Neuronal stem cell (in vitro differentiated cells): Measurements from ENCODE around the gene FBXO42.

Source experiments
- DNase-seq: peaks from one replicate; pipeline ENCODE4 v3.0.0-alpha.2; 2013; ENCODE audit warnings: low spot score
- H2AFZ ChIP-seq: one replicate; pipeline ENCODE4 v1.6.1; 2013; ENCODE audit warnings: mild to moderate bottlenecking, low read length, inconsistent platforms
- H2AK5ac ChIP-seq: 2 replicates; pipeline ENCODE4 v1.6.1; 2013; ENCODE audit warnings: low read depth, mild to moderate bottlenecking, inconsistent platforms, low read length, moderate library complexity, mixed read lengths
- H2BK120ac ChIP-seq: 2 replicates; pipeline ENCODE4 v1.6.1; 2013; ENCODE audit warnings: low read depth, mild to moderate bottlenecking, inconsistent platforms, low read length, moderate library complexity, mixed read lengths
- H2BK12ac ChIP-seq: one replicate; pipeline ENCODE4 v1.6.1; 2013; ENCODE audit warnings: low read length, inconsistent platforms
- H2BK15ac ChIP-seq: 2 replicates; pipeline ENCODE4 v1.6.1; 2013; ENCODE audit warnings: mild to moderate bottlenecking, low read length, inconsistent platforms, mixed read lengths
- H2BK5ac ChIP-seq: one replicate; pipeline ENCODE4 v1.6.1; 2013; ENCODE audit warnings: inconsistent platforms, mild to moderate bottlenecking, low read length, moderate library complexity
- H3K14ac ChIP-seq: one replicate; pipeline ENCODE4 v1.6.1; 2013; ENCODE audit warnings: low read length, inconsistent platforms
- H3K18ac ChIP-seq: 2 replicates; pipeline ENCODE4 v1.6.1; 2013; ENCODE audit warnings: low read length, inconsistent platforms
- H3K23ac ChIP-seq: 2 replicates; pipeline ENCODE4 v1.6.1; 2013; ENCODE audit warnings: low read depth, mild to moderate bottlenecking, mixed read lengths, low read length, inconsistent platforms; ENCODE audit not compliant: poor library complexity
- H3K27ac ChIP-seq: replicated peaks from 3 replicates; pipeline ENCODE4 v1.5.1; 2013; ENCODE audit warnings: low read length, inconsistent platforms
- H3K27me3 ChIP-seq, 3 experiments: 2 replicates each; pipeline ENCODE4 v1.6.1; 2013; ENCODE audit warnings: low read length in 3 of 3, mild to moderate bottlenecking in 2 of 3, inconsistent platforms in 1 of 3, low read depth in 1 of 3, mixed read lengths in 1 of 3, moderate library complexity in 1 of 3; ENCODE audit not compliant: control insufficient read depth in 3 of 3, insufficient read depth in 3 of 3
- H3K36me3 ChIP-seq, 2 donors: replicated peaks in 1 of 2; 2 replicates each; pipeline ENCODE4 v1.6.1; 2013; ENCODE audit warnings: low read length in 2 of 2; ENCODE audit not compliant: control insufficient read depth in 2 of 2, insufficient read depth in 2 of 2
- H3K4ac ChIP-seq: 2 replicates; pipeline ENCODE4 v1.6.1; 2013; ENCODE audit warnings: inconsistent platforms, mild to moderate bottlenecking, low read length, moderate library complexity
- H3K4me1 ChIP-seq, 2 donors: 1 replicate in 1 of 2; 2 replicates in 1 of 2; pipeline ENCODE4 v1.6.1; 2013; ENCODE audit warnings: low read length in 2 of 2, low read depth in 1 of 2; ENCODE audit not compliant: control insufficient read depth in 2 of 2, insufficient read depth in 1 of 2
- H3K4me2 ChIP-seq: one replicate; pipeline ENCODE4 v1.6.1; 2013; ENCODE audit warnings: mild to moderate bottlenecking, low read length, inconsistent platforms; ENCODE audit not compliant: insufficient read depth, poor library complexity, severe bottlenecking
- H3K4me3 ChIP-seq, 2 donors: 2 replicates each; pipeline ENCODE4 v1.5.1; 2013; ENCODE audit warnings: low read length in 2 of 2, mild to moderate bottlenecking in 2 of 2, inconsistent platforms in 1 of 2, moderate library complexity in 1 of 2
- H3K79me1 ChIP-seq: one replicate; pipeline ENCODE4 v1.6.1; 2013; ENCODE audit warnings: low read depth, mild to moderate bottlenecking, inconsistent platforms, low read length, moderate library complexity
- H3K9ac ChIP-seq: one replicate; pipeline ENCODE4 v1.6.1; 2013; ENCODE audit warnings: mild to moderate bottlenecking, low read depth, low read length, inconsistent platforms; ENCODE audit not compliant: poor library complexity
- H3K9me3 ChIP-seq, 2 donors: replicated peaks in 1 of 2; 2 replicates each; pipeline versions ENCODE3 to v1.6.1; 2013; ENCODE audit warnings: low read length in 2 of 2, mild to moderate bottlenecking in 2 of 2, inconsistent platforms in 1 of 2, low read depth in 1 of 2, mixed read lengths in 1 of 2, moderate library complexity in 1 of 2; ENCODE audit not compliant: control insufficient read depth in 2 of 2, insufficient read depth in 1 of 2
- H4K8ac ChIP-seq: one replicate; pipeline ENCODE4 v1.6.1; 2013; ENCODE audit warnings: low read depth, mild to moderate bottlenecking, inconsistent platforms, low read length, moderate library complexity
- H4K91ac ChIP-seq: one replicate; pipeline ENCODE4 v1.6.1; 2013; ENCODE audit warnings: low read length, low read depth, mild to moderate bottlenecking, inconsistent platforms; ENCODE audit not compliant: poor library complexity
- WGBS, 2 donors: extraction: QIAGEN DNeasy Blood & Tissue Kit; methylation state at CpG; one replicate each; pipeline ENCODE4 v1.1.7; 2013; ENCODE audit warnings: missing lambda C conversion rate in 2 of 2, mixed read lengths in 1 of 2; ENCODE audit not compliant: insufficient read length in 2 of 2, insufficient replicate concordance in 1 of 2; ENCODE audit errors: extremely low coverage in 2 of 2; 5-methylcytosine and 5-hydroxymethylcytosine counted together

Gene FBXO42

DNA sequence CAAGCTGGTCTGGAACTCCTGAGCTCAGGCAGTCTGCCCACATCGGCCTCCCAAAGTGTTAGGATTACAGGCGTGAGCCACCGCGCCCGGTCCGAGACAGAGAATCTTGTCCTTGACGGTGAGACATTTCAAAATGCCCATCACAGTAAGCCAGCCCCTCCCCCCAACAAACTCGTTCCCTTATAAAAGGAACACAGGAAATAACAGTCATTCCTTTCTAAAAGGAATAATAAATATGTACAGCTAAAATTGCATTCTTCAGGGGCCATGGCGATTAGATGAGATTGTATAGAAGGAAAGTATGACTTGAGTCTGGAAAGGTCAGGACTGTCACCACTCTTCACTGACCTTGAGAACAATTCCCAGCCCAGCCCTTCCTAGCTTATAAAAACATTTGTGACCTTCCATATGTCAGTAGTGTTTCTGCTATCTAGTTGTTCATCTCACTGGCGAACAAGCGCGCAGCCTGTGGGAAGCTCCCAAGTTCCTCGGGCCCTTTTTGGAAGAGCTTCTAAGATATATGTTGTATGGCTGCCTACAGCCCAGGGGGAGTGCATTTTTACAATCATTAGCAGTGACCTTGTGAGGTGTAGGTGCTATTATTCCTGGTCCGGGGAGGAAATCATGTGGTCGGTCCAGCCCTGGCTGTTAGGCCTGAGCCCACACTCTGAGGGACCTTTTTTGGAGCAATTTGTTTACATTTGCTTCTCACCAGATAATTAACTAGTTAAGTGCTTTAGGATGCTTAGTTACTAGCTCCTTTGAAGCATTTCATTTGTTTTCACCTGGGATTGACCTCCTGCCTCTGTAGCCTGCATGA, 23.5 kb upstream of the FBXO42 start:
- no peak for DNase-seq
- Histone ChIP-seq H3K27me3 (no peaks in the 10 kb centered on the region), H2BK5ac (no peak overlapping the region), H3K4me2 (no peak overlapping the region), H3K36me3 (peaks cover 2 to 26% of the 10 kb centered on the region in 2 donors), H3K4ac (no peak overlapping the region), H3K79me1 (peaks cover 12% of the 10 kb centered on the region), H3K27ac (no peak overlapping the region), H2BK15ac (no peak overlapping the region), H2AFZ (no peak overlapping the region), H2BK12ac (no peak overlapping the region), H3K4me3 (no peak overlapping the region), H3K23ac (no peak overlapping the region), H2BK120ac (no peak overlapping the region), H2AK5ac (no peak overlapping the region), H3K18ac (no peak overlapping the region), H3K9ac (no peak overlapping the region), H3K9me3 (no peaks in the 10 kb centered on the region), H3K14ac (no peak overlapping the region), H4K8ac (no peak overlapping the region), H3K4me1 (peaks cover 7 to 11% of the 10 kb centered on the region in 2 donors), H4K91ac (no peak overlapping the region)
- WGBS, 2 donors = no CpG with 5 or more reads among the region's 15 CpGs

DNA sequence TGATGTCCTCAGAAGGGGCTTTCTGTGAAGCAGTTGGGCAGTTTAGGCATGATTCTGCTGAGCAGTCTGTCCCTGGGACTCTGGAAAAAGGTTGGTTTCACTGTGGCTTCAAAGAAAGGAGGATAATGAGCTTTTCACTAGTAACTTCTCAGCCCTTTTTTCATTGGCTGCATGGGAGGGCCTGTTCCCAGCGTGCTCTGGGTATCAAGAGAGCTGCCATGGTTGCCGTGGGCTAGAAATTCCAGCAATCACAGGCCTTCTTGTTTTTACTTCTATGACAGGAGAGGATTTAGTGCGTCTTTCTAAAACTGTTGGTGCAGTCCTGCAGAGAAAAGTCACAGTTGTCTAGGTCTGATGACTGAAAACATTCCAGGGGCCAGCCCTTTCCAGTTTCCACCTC, 22.0 kb upstream of the FBXO42 start:
- Histone ChIP-seq H3K18ac (no peak overlapping the region), H3K79me1 (peaks cover 10% of the 10 kb centered on the region), H2AK5ac (no peak overlapping the region), H3K27me3 (no peaks in the 10 kb centered on the region), H3K4me2 (no peak overlapping the region), H3K4me3 (no peak overlapping the region), H3K9me3 (no peaks in the 10 kb centered on the region), H3K9ac (no peak overlapping the region), H2BK5ac (no peak overlapping the region), H2BK120ac (no peak overlapping the region), H2AFZ (no peak overlapping the region), H3K4ac (no peak overlapping the region), H2BK12ac (no peak overlapping the region), H3K4me1 (peaks cover 7 to 13% of the 10 kb centered on the region in 2 donors), H3K14ac (no peak overlapping the region), H4K8ac (no peak overlapping the region), H2BK15ac (no peak overlapping the region), H3K27ac (peak overlapping the region; percentile 52), H3K23ac (no peak overlapping the region), H4K91ac (no peak overlapping the region), H3K36me3 (peaks cover under 1 to 23% of the 10 kb centered on the region in 2 donors)
- WGBS, 2 donors = no CpG with 5 or more reads among the region's 3 CpGs
- no peak for DNase-seq

DNA sequence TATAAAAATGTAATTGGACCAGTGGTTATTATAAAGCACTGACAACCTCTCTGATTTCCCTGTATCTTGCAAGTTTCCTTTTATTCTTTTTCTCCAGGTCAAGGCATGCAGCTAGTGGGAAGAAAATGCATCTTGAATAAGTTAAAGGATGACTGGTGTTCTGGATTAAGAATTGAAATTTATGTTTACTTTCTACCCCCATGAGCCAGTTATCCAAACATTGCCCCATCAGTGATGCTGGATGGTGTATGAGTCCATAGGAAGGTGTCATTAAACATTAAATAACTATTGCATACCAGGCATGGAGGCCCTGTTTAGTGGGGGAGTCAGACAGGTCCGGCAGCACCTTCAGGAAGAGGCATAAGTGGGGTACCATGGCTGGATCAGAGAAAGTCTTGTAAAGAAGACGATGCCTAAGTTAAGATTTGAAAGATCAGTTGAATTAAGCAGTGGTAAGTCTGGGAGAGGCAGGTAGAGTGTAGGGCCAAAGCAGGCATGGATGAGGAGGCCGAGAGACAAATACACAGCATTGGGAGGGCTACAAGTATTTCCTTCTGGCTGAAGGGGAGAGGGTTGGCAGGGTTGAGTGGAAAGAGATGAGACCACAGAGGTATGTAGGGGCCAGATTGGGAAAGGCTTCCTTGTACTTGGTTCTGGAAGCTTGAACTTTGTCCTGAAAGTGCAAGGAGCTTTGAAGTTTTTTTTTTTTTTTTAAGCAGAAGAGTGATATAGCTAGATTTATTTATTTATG, 20.4 kb upstream of the FBXO42 start:
- peaks cover 0 to 22% of the 10 kb centered on the region in 2 donors for H3K36me3 ChIP-seq
- no peak overlapping the region for H3K9ac ChIP-seq
- H3K23ac ChIP-seq = no peak overlapping the region
- no peak overlapping the region for H2BK12ac ChIP-seq
- H2BK120ac ChIP-seq = no peak overlapping the region
- no peaks in the 10 kb centered on the region for H3K9me3 ChIP-seq
- H3K4me2 ChIP-seq = no peak overlapping the region
- no peak overlapping the region for H2BK5ac ChIP-seq
- WGBS, 2 donors = no CpG with 5 or more reads among the region's 3 CpGs
- H3K18ac ChIP-seq = no peak overlapping the region
- no peak overlapping the region for H4K8ac ChIP-seq
- H3K14ac ChIP-seq = no peak overlapping the region
- H4K91ac ChIP-seq = no peak overlapping the region
- H3K4me3 ChIP-seq = no peak overlapping the region
- no peak for DNase-seq
- peaks cover 10 to 18% of the 10 kb centered on the region in 2 donors for H3K4me1 ChIP-seq
- no peak overlapping the region for H2AK5ac ChIP-seq
- no peaks in the 10 kb centered on the region for H3K27me3 ChIP-seq
- H2BK15ac ChIP-seq = no peak overlapping the region
- peaks cover 7% of the 10 kb centered on the region for H3K79me1 ChIP-seq
- H2AFZ ChIP-seq = no peak overlapping the region
- no peak overlapping the region for H3K4ac ChIP-seq
- no peak overlapping the region for H3K27ac ChIP-seq

DNA sequence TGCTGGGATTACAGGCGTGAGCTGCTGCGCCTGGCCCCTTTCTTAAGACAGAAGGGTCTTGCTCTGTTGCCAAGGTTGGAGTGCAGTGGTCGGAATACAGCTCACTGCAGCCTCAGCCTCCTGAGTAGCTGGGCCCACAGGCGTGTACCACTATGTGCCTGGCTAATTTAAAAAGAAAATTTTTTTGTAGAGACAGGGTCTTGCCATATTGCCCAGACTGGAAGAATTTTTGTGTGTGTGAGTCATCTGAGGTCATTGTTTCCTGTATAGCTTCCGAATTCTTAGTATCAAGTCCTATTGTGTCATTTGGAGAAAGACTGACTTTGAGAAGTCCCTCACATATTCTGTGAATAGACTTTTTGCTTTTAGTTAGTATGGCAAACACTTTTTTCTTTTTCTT, 19.4 kb upstream of the FBXO42 start:
- H3K79me1 ChIP-seq = peaks cover 5% of the 10 kb centered on the region
- no peak overlapping the region for H2AK5ac ChIP-seq
- no peak overlapping the region for H4K91ac ChIP-seq
- H3K36me3 ChIP-seq = peaks cover 0 to 22% of the 10 kb centered on the region in 2 donors
- H3K23ac ChIP-seq = no peak overlapping the region
- H3K4ac ChIP-seq = no peak overlapping the region
- H2BK5ac ChIP-seq = no peak overlapping the region
- no peak overlapping the region for H2BK15ac ChIP-seq
- H4K8ac ChIP-seq = no peak overlapping the region
- no peak overlapping the region for H3K18ac ChIP-seq
- no CpG with 5 or more reads among the region's 5 CpGs for WGBS, 2 donors
- no peaks in the 10 kb centered on the region for H3K9me3 ChIP-seq
- DNase-seq = no peak
- no peak overlapping the region for H3K4me2 ChIP-seq
- H3K27me3 ChIP-seq = no peaks in the 10 kb centered on the region
- H2AFZ ChIP-seq = no peak overlapping the region
- no peak overlapping the region for H3K4me3 ChIP-seq
- H3K14ac ChIP-seq = no peak overlapping the region
- H2BK12ac ChIP-seq = no peak overlapping the region
- no peak overlapping the region for H2BK120ac ChIP-seq
- H3K27ac ChIP-seq = no peak overlapping the region
- H3K9ac ChIP-seq = no peak overlapping the region
- H3K4me1 ChIP-seq = peaks cover 10 to 18% of the 10 kb centered on the region in 2 donors
